DMS53 (cell line): ENCODE measurements around the gene USP54.
"Not testable (repeated sequence)": the region's sequence is repeated elsewhere in the genome, so short reads cannot be mapped to it uniquely, and the experiment has no call there.

ENCODE experiments used
- DNase-seq: peaks from one replicate; lab custom pipeline; 2025; lab: John Stamatoyannopoulos, UW

The USP54 gene

GRCh38 chr10:73590881-73591799 lies at the start of gene USP54:
Gene USP54, minus strand, starts transcription at chr10:73591342. Its CDS starts 15,684 bp downstream, at chr10:73575658.
- peak; percentile 53 for DNase-seq

DNA sequence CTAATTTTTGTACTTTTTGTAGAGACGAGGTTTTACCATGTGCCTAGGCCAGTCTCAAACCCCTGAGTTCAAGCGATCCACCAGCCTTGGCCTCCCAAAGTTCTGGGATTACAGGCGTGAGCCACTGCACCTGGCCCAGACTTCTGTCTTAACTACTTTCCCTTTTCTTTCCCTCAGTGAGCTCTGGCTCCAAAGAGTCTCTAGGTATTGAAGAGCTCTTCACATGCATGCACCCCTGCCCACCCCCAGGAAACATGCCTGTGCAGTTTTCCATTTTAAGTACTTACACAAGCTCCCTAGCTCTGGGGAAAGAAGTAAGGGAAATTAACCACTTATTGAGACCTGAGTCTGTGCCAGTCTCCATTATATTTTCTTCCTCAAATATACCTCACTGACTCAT lies 48.1 kb upstream of the USP54 start:
- no peak for DNase-seq

DNA sequence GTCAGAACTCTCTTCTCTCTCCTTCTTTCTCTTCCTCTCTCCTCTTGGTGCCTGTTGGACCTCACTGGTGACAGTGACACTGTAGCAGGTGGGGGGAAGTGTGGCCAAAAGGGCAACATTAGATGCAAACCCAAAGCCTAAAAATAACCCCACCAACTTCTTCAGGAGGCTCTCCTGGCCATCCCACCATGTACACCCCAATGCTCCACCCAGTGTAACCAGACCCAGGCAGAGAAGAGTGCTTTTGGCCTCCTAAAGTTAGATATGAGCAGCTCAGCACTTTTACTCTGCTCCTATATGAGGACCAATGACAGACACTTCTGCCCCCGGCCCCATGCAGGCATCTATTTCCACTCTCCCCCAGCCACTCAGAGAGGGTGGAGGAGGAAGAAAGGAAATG lies 44.6 kb upstream of the USP54 start:
- no peak for DNase-seq

GRCh38 chr10:73634421-73634820 lies 43.3 kb upstream of the USP54 start:
- DNase-seq, result no peak

GRCh38 chr10:73629165-73629564 lies 38.0 kb upstream of the USP54 start:
- DNase-seq, result no peak

- DNase-seq, result no peak
Measured at GRCh38 chr10:73628405-73628804, 37.3 kb upstream of the USP54 start.

DNA sequence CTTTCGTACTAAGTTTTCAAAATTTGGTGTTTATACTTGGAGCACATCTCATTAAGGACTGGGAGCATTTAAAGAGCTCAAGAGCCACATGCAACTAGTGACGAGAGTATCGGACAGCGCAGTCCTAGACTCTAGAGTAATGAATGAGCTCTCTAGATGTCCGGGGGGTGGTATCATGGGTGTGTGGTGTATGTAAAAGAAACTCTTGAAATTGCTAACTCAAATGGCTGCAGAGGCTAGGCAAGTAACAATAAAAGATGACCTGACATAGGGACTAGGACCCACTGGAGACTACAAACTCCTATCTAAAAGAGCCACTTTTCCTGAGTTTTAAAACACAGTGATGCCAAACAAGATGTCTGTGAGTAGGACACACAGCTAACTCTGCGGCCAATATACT lies 36.2 kb upstream of the USP54 start:
- no peak for DNase-seq

DNA sequence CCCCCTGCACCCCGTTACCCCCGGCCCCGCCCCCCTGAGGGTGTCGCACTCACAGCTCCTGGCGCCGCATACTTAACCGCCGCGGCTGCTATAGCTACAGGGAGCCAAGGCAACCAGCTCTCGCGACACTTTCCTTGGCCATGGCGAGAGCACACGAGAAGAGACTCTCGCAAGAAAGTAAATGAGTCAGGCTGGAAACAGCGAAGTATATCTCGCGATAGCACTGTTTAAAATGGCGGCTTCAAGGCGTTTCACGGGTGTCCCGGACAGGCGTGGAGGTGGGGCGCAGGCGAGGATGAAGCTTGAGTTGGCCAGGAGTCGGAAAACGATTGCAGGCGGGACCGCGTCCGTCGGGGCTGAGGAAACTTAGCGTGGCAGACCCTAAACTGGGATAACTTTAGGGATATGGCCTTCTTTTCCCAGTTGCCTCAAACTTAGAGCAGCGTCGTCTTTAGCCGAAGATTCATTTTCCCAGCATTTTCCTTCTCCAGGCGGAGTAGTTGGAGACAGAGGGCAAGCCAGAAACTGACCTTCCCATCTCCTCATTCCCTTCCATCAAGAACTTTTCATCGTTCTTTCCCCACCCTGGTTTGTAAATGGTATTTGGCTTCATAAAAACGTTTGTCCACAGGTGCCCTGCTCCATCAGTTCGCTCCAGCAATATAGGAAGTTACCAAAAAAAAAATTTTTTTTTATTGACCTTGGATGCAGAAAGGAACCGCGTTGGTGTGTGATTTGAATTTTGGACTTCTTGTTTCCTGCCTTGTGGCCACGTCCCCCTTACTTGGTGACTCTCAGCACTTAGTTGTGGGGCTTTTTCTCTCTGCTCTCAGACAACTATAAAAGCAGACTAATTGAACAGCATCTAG lies 35.0 kb upstream of the USP54 start:
- DNase-seq, result peak; percentile 99

GRCh38 chr10:73625004-73625883 lies 34.1 kb upstream of the USP54 start:
- DNase-seq, result peak; percentile 66

GRCh38 chr10:73623056-73623455 lies 31.9 kb upstream of the USP54 start:
- no peak for DNase-seq

DNA sequence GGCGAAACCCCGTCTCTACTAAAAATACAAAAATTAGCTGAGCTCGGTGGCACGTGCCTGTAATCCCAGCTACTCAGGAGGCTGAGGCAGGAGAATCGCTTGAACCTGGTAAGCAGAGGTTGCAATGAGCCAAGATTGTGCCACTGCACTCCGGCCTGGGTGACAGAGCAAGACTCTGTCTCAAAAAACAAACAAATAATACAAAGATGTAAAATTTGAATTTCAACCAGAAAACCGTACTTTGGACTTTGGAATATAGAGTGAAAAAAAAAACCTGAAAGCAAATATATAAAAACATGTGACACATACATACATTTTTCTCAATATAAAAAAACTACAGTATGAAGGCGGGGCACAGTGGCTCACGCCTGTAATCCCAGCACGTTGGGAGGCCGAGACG lies 29.8 kb upstream of the USP54 start:
- not testable (repeated sequence) for DNase-seq

DNA sequence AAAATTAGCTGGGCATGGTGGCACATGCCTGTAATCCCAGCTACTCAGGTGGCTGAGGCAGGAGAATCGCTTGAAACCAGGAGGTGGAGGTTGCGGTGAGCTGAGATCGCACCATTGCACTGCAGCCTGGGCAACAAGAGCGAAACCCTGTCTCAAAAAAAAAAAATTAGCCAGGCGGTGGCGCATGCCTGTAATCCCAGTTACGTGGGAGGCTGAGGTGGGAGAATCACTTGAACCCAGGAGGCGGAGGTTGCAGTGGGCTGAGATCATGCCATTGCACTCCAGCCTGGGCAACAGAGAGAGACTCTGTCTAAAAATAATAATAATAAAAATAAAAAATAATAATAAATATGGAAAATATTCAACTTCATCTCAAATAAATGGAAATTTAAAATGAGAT lies 26.0 kb upstream of the USP54 start:
- not testable (repeated sequence) for DNase-seq

- no peak for DNase-seq
Measured at GRCh38 chr10:73614720-73615119, 23.6 kb upstream of the USP54 start.

DNA sequence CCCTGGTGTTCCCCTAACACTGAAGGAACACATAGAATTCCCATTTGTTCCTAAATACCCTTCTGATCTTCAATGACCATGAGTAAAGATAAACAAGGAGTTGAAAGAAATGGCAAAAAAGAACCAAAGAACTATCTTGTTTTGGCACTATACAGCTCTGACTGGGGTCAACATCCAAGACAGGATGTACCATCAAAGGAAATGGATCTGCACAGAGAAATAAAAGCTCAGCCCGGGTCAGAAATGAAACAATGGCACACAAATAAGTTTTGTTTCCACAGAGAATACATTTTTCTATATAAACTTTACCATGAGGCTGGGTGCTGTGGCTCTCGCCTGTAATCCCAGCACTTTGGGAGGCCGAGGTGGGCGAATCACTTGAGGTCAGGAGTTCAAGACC lies 18.0 kb upstream of the USP54 start:
- no peak for DNase-seq

DNA sequence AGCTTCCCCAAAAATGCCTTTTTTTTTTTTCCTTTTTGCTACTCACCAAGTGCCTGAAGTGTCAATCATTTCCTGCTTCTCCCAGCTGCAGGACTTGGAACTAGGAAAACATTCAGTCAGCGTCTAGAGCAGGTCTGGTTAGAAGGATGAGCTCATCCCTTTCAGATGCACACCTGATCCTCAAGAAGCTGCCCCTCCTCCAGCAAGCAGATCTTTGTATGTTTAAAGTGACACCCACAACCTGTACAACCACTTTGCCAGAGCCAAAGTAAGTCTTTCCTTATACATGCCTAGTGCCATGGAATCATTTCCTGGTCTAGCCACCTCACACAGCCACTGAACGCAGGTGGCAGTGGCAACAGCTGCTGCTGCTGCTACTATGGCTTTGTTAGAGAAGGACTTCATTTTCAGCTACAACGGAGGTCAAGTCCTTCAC lies 10.4 kb upstream of the USP54 start:
- peak; percentile 97 for DNase-seq

DNA sequence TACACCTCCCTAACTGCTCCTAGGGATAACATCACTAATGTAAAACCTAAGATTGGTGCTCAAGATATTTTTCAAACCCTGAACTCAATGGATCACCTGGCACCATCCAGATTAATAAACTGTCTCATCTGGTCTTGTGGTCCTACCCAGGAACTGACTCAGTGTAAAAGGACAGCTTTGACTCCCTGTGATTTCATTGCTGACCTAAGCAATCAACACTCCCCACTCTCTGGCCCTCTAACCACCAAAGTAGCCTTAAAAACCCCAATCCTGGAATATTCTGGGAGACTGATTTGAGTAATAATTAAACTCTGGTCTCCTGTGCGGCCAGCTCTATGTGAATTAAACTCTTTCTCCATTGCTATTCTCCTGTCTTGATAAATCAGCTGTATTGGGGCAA lies 6.2 kb upstream of the USP54 start:
- no peak for DNase-seq

DNA sequence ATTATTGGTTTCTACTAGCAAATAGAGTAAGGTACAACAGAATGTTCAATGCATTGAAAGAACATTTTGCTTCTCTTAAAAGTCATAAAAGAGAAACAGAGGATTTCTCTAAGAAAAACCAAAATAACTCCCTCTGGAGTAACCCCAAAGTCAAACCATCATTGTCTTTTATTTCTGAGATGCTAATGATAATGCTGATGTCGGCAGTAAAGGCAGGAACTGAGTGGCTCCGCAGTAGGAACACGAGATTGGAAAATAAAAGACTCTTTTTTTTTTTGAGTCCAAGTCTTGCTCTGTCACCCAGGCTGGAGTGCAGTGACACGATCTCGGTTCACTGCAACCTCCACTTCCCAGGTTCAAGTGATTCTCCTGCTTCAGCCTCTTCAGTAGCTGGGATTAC lies 2.7 kb upstream of the USP54 start:
- no peak for DNase-seq

GRCh38 chr10:73593110-73593509 lies 2.0 kb upstream of the USP54 start:
- no peak for DNase-seq

DNA sequence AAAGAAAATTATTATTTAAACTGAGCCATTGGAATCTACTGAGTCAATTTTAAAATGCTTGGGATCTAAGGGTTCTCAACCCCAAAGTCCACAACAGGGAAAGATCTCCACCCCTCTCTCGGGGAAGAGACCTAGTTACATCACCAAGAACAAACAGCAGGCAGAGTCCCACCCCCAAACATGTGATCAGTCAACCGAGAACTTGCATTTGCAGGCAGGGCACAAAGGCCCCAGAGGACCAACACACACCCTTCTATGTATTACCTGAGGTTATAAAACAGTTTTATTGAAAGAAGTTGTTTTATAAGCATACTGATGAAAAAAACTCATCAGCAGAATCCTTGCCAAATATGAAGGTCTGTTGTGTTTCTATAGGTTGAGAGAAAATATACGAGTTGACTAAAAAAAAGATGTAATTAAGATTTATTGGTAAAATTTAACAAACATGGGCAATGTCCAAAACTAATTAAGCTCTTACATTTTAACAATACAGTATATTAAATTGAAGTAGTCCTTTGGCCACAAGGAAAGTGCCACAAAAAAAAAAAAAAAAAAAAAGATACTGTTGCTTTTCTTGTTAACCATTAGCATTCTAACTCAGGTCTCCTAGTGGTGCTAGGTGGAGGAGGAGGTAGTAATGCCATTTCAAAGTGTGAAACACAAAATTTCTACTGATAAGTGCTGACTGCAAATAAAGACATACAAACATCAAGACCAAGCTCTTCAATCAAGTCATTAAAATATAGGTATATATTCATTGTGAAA lies 975 bp upstream of the USP54 start:
- DNase-seq, result peak; percentile 88

DNA sequence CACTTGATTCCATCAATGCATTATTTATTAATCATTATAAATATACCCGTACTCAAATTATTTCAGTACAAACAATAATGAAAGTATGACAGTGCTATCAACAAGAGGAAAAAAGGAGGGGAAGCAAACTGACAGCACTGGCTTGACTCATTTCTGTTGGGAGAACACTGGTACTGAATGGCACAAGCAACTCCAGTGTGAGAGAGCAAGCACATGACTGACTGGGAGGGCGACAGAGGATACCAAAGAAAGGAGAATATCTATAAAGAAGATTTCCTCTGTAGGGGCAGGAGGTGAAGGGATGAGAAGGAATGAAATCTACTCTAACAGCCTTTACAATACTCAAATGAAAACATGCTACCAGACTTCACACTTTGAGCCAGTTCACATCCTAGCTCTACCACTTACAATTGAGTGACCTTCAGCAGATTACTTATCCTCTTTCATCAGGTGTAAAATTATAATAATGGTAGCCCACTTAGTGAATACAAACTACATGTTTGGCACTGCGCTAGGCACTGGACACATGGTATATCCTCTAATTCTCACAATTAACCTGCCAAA lies 1.5 kb downstream of the USP54 start:
- DNase-seq, result no peak

- no peak for DNase-seq
Measured at GRCh38 chr10:73588656-73589055, 2.5 kb downstream of the USP54 start.
